CD4-positive, CD25-positive, alpha-beta regulatory T cell (primary cell): ENCODE results near the gene INTS1. TPM values are rescaled to one million over a fixed set of nuclear protein-coding genes. Genes with fewer than 3 reads are reported as not detected.
A peak's percentile ranks its signal among the peaks of the same experiment; 100 is the strongest.

Source experiments
- ATAC-seq, 2 donors: fragments of 150-1000 bp; cut with Tn5 transposase; one replicate each; pipeline ENCODE4 v1.10.0; 2021; ENCODE audit warnings: low read depth in 2 of 2, moderate number of reproducible peaks in 2 of 2, moderate library complexity in 1 of 2
- DNase-seq, 3 donors: peaks; one replicate each; pipeline versions ENCODE4 v3.0.0 to v3.0.0-alpha.2; 2012 to 2022; ENCODE audit warnings: mixed read lengths in 1 of 3
- H3K27ac ChIP-seq: one replicate; pipeline ENCODE4 v1.7.0; 2013; ENCODE audit warnings: mild to moderate bottlenecking, low read length; ENCODE audit not compliant: insufficient read depth, poor library complexity, severe bottlenecking
- H3K27me3 ChIP-seq: one replicate; pipeline ENCODE4 v1.7.0; 2013; ENCODE audit warnings: low read length; ENCODE audit not compliant: control insufficient read depth, insufficient read depth
- H3K36me3 ChIP-seq: one replicate; pipeline ENCODE4 v1.7.0; 2013; ENCODE audit warnings: mild to moderate bottlenecking, low read length, moderate library complexity; ENCODE audit not compliant: control insufficient read depth, insufficient read depth
- H3K4me1 ChIP-seq: 2 replicates; pipeline ENCODE4 v1.7.0; 2013; ENCODE audit warnings: mild to moderate bottlenecking, low read length; ENCODE audit not compliant: insufficient read depth, control insufficient read depth, poor library complexity, severe bottlenecking
- H3K4me3 ChIP-seq: one replicate; pipeline ENCODE4 v1.7.0; 2013; ENCODE audit warnings: low read depth, mild to moderate bottlenecking, low read length, moderate library complexity
- H3K9me3 ChIP-seq, 2 experiments: 1 replicate in 1 of 2; 2 replicates in 1 of 2; pipeline ENCODE4 v1.7.0; 2013; ENCODE audit warnings: low read length in 2 of 2, mild to moderate bottlenecking in 1 of 2, moderate library complexity in 1 of 2; ENCODE audit not compliant: control insufficient read depth in 2 of 2
- H3K27ac Mint-ChIP-seq, 3 donors: one replicate each; pipeline ENCODE4 v1.8.0; 2020 to 2022; ENCODE audit warnings: mild to moderate bottlenecking in 3 of 3, mixed read lengths in 3 of 3, moderate library complexity in 2 of 3
- H3K27me3 Mint-ChIP-seq: one replicate; pipeline ENCODE4 v1.8.0; 2022; ENCODE audit warnings: mild to moderate bottlenecking, mixed read lengths
- H3K36me3 Mint-ChIP-seq: one replicate; pipeline ENCODE4 v1.8.0; 2020; ENCODE audit warnings: mixed read lengths
- H3K4me1 Mint-ChIP-seq, 4 donors: one replicate each; pipeline ENCODE4 v1.8.0; 2020 to 2022; ENCODE audit warnings: mixed read lengths in 4 of 4, mild to moderate bottlenecking in 1 of 4
- H3K4me3 Mint-ChIP-seq, 4 donors: one replicate each; pipeline ENCODE4 v1.8.0; 2020 to 2022; ENCODE audit warnings: mild to moderate bottlenecking in 4 of 4, mixed read lengths in 4 of 4, moderate library complexity in 3 of 4
- H3K9me3 Mint-ChIP-seq, 7 donors: one replicate each; pipeline ENCODE4 v1.8.0; 2020 to 2022; ENCODE audit warnings: mixed read lengths in 7 of 7, mild to moderate bottlenecking in 3 of 7, moderate library complexity in 2 of 7
- polyA plus RNA-seq, 4 donors: library from polyadenylated mRNA; unstranded; fragments of 300-500 nt; fragmentation: Illumina TruSeq; gene quantifications; one replicate each; pipeline ENCODE4 v1.2.3, GENCODE V29; 2021
- total RNA-seq: library from RNA; stranded (reverse); gene quantifications from one replicate; pipeline ENCODE4 v1.2.3, GENCODE V29; 2022

The INTS1 gene
- total and polyA plus RNA-seq, 5 donors from 2014 or later, result 8.5 to 107 (median 10.3) TPM

GRCh38 chr7:1529383-1530116 lies 25.4 kb upstream of the INTS1 start:
- Histone ChIP-seq H3K27ac (no peak overlapping the region), H3K4me3 (no peak overlapping the region), H3K4me1 (peaks cover 38% of the 10 kb centered on the region), H3K9me3 (no peaks in the 10 kb centered on the region), H3K27me3 (peaks cover 5% of the 10 kb centered on the region), H3K36me3 (no peaks in the 10 kb centered on the region)
- Mint-ChIP-seq H3K9me3 (no peaks in the 10 kb centered on the region), H3K4me1 (peaks cover 4 to 34% (median 15%) of the 10 kb centered on the region in 4 donors), H3K27ac (peak overlapping the region; percentile 62 to 93 (median 86)), H3K36me3 (no peaks in the 10 kb centered on the region), H3K4me3 (peak overlapping the region; percentile 74 to 94 (median 86)), H3K27me3 (peaks cover 45% of the 10 kb centered on the region)
- ATAC-seq (no peak), DNase-seq (no peak)

DNA sequence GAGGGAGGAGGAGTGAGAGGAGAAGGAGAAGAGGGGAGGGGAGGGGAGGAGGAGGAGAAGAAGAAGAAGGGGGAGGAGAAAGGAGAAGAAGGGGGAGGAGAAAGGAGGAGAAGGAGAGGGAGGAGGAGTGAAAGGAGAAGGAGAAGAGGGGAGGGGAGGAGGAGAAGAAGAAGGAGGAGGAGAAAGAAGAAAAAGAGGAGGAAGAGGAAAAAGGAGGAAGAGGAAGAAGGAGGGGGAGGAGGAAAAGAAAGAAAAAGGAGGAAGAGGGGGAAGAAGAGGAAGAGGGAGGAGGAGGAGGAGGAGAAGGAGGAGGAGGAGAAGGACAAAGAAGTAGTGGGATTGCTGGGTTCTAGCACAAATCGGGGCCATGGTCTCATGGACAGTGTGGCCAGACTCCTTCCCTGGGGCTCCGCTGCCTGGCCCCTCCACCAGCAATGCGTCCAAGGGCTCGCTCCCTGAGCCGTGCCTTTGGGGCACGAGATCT lies 22.1 kb upstream of the INTS1 start:
- Mint-ChIP-seq H3K27ac (no peak overlapping the region), H3K4me3 (peak overlapping the region in 1 of 4 donors; percentile 43), H3K4me1 (peaks cover 0 to 4% (median 0%) of the 10 kb centered on the region in 4 donors), H3K9me3 (no peaks in the 10 kb centered on the region), H3K36me3 (no peaks in the 10 kb centered on the region), H3K27me3 (peaks cover 39% of the 10 kb centered on the region)
- Histone ChIP-seq H3K36me3 (no peaks in the 10 kb centered on the region), H3K4me1 (peaks cover 6% of the 10 kb centered on the region), H3K9me3 (no peaks in the 10 kb centered on the region), H3K27me3 (peaks cover 5% of the 10 kb centered on the region), H3K4me3 (no peak overlapping the region), H3K27ac (no peak overlapping the region)
- DNase-seq, result no peak
- no peak for ATAC-seq

DNA sequence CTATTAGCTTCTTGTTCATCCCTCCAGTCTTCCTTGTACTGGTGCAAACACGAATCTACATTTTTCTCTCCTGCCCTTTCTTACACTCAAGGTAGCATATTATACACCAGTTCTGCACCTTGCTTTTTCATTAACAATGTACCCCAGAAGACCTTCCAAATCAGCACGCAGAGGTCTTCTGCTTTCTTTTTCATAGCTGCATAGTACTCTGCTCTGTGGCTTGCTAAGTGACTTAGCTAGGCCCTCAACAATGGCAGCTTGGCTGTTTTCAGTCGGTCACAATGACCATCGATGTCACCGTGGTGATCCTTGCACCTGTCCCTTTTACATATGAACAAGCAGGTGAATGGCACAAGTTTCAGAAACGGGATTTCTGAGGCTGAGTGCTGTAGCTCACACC lies 21.2 kb upstream of the INTS1 start:
- DNase-seq, result no peak
- Mint-ChIP-seq H3K27ac (no peak overlapping the region), H3K27me3 (peaks cover 39% of the 10 kb centered on the region), H3K36me3 (no peaks in the 10 kb centered on the region), H3K4me1 (peaks cover 0 to 4% (median 0%) of the 10 kb centered on the region in 4 donors), H3K4me3 (no peak overlapping the region), H3K9me3 (no peaks in the 10 kb centered on the region)
- peaks cover 5% of the 10 kb centered on the region for H3K27me3 ChIP-seq
- H3K9me3 ChIP-seq, result no peaks in the 10 kb centered on the region
- no peak overlapping the region for H3K27ac ChIP-seq
- ATAC-seq, result no peak
- H3K4me3 ChIP-seq, result no peak overlapping the region
- peaks cover 4% of the 10 kb centered on the region for H3K4me1 ChIP-seq
- H3K36me3 ChIP-seq, result no peaks in the 10 kb centered on the region

DNA sequence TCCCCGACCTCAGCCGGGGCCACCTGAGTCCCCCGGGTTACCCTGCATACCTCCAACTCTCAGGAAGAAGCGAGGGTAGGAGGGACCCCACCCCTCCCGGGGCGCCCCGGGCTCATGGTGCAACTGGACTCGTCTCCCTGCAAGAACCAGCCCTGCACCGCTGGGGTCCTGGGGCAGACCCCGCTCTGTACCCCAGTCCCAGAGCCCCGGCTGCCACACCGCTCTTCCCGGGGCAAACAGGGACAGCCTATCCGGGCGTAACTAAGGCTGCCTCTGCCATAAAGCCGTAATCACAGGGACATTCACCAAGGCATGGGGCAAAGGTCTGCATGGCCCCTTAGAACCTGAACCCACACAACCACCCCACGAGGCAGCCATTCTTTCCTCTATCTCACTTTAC lies 19.7 kb upstream of the INTS1 start:
- Mint-ChIP-seq H3K27ac (peak overlapping the region in 1 of 3 donors; percentile 80), H3K4me1 (no peaks in the 10 kb centered on the region), H3K9me3 (peaks cover 0 to 8% (median 5%) of the 10 kb centered on the region in 7 donors), H3K36me3 (peaks cover 4% of the 10 kb centered on the region), H3K27me3 (peaks cover 32% of the 10 kb centered on the region), H3K4me3 (no peak overlapping the region)
- Histone ChIP-seq H3K36me3 (no peaks in the 10 kb centered on the region), H3K4me1 (no peaks in the 10 kb centered on the region), H3K27ac (no peak overlapping the region), H3K4me3 (no peak overlapping the region), H3K9me3 (no peaks in the 10 kb centered on the region), H3K27me3 (peaks cover 5% of the 10 kb centered on the region)
- no peak for ATAC-seq
- DNase-seq, result no peak

DNA sequence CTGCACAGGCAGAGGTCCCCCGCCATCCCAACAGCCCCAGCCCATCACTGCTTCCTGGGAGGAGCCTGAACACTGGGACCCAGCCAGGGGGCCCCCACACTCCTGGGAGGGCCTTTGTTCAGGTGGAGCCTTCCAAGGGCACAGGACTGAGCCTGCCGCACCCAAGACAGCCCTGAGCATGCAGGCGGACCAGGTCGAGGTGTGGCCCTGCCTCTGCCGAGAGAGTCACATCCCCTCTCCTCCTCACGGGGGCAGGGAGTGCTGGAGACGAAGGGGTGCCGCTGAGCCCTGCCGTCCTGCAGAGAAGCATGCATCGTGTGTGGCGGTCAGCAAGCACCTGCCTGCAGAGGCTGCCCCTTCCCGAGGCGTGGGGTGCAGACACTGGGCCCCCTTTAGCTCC lies 19.0 kb upstream of the INTS1 start:
- no peak for ATAC-seq
- peaks cover 29% of the 10 kb centered on the region for H3K27me3 Mint-ChIP-seq
- no peaks in the 10 kb centered on the region for H3K9me3 ChIP-seq

GRCh38 chr7:1521456-1521855 lies 17.3 kb upstream of the INTS1 start:
- DNase-seq (no peak), ATAC-seq (no peak)
- peaks cover 4% of the 10 kb centered on the region for H3K36me3 Mint-ChIP-seq
- H3K27ac Mint-ChIP-seq, result no peak overlapping the region
- Histone ChIP-seq H3K27me3 (peaks cover 2% of the 10 kb centered on the region), H3K9me3 (no peaks in the 10 kb centered on the region), H3K27ac (no peak overlapping the region), H3K4me3 (no peak overlapping the region), H3K36me3 (no peaks in the 10 kb centered on the region), H3K4me1 (no peaks in the 10 kb centered on the region)
- H3K9me3 Mint-ChIP-seq, result peaks cover 0 to 8% (median 5%) of the 10 kb centered on the region in 7 donors
- peak overlapping the region in 1 of 4 donors; percentile 23 for H3K4me3 Mint-ChIP-seq
- peaks cover 20% of the 10 kb centered on the region for H3K27me3 Mint-ChIP-seq
- no peaks in the 10 kb centered on the region for H3K4me1 Mint-ChIP-seq

More for the DNA sequence above, 19.0 kb upstream of the INTS1 start:
- no peak for DNase-seq
- H3K27ac Mint-ChIP-seq, result no peak overlapping the region
- H3K9me3 Mint-ChIP-seq, result peaks cover 0 to 8% (median 5%) of the 10 kb centered on the region in 7 donors
- Histone ChIP-seq H3K27me3 (peaks cover 5% of the 10 kb centered on the region), H3K4me3 (no peak overlapping the region), H3K27ac (no peak overlapping the region), H3K36me3 (no peaks in the 10 kb centered on the region), H3K4me1 (no peaks in the 10 kb centered on the region)
- no peak overlapping the region for H3K4me3 Mint-ChIP-seq
- peaks cover 4% of the 10 kb centered on the region for H3K36me3 Mint-ChIP-seq
- no peaks in the 10 kb centered on the region for H3K4me1 Mint-ChIP-seq

- no peaks in the 10 kb centered on the region for H3K4me1 Mint-ChIP-seq
- no peak overlapping the region for H3K4me3 ChIP-seq
These were observed 16.5 kb upstream of the INTS1 start for GRCh38 chr7:1520539-1521234.

More at GRCh38 chr7:1520539-1521234, 16.5 kb upstream of the INTS1 start:
- no peak for DNase-seq
- Histone ChIP-seq H3K27me3 (peaks cover 2% of the 10 kb centered on the region), H3K4me1 (no peaks in the 10 kb centered on the region), H3K27ac (no peak overlapping the region), H3K36me3 (no peaks in the 10 kb centered on the region), H3K9me3 (no peaks in the 10 kb centered on the region)
- Mint-ChIP-seq H3K9me3 (peaks cover 0 to 8% (median 5%) of the 10 kb centered on the region in 7 donors), H3K36me3 (peaks cover 4% of the 10 kb centered on the region), H3K4me3 (no peak overlapping the region), H3K27ac (no peak overlapping the region), H3K27me3 (peaks cover 17% of the 10 kb centered on the region)
- no peak for ATAC-seq
